Measurements from ENCODE around the gene WDR5. TPM values are rescaled to one million over a fixed set of nuclear protein-coding genes. Genes with fewer than 3 reads are reported as not detected.

The WDR5 gene
- total RNA-seq, 2 donors from 2014 or later = 53.8 to 57.2 TPM

DNA sequence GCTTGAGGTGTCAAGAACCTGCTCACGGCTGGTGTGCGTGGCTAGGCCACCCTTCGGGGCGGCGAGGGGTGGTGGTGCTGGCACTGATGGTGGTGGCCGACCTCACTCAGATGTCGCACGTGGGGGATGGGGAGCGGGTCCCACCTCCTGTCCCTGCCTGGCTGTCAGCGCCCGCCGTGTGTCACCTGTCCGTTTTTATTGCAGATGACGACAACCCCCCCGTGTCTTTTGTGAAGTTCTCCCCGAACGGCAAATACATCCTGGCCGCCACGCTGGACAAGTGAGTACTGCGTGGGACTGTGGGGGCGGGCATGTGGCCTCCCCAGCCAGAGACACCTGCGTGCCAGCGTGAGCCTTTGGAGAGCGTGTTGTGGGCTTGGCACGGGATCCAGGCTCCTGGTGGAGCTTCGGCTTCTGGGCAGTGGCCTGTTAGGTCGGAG is 18.4 kb downstream of the WDR5 start:
- Mint-ChIP-seq H3K9me3 (no peaks in the 10 kb centered on the region), H3K27me3 (ENCODE audit: insufficient read depth) (no peaks in the 10 kb centered on the region), H3K4me3 (no peak overlapping the region), H3K27ac (no peak overlapping the region), H3K4me1 (no peaks in the 10 kb centered on the region), H3K36me3 (ENCODE audit: low read depth) (peaks cover 64% of the 10 kb centered on the region)
- no peak overlapping the region for H3K9ac ChIP-seq (ENCODE audit: extremely low read depth, low read length, poor library complexity, severe bottlenecking)
- H3K9me3 ChIP-seq (ENCODE audit: control insufficient read depth, low read length) = no peaks in the 10 kb centered on the region
- H3K36me3 ChIP-seq (ENCODE audit: control insufficient read depth, insufficient read depth, low read length) = peaks cover 76% of the 10 kb centered on the region
- 95 to 98% methylated on average over 13 to 27 of the region's 27 CpGs for WGBS, 2 experiments (ENCODE audit: insufficient coverage in 1 of 2, insufficient read length in 1 of 2)
- no peaks in the 10 kb centered on the region for H3K27me3 ChIP-seq (ENCODE audit: control insufficient read depth, insufficient read depth, low read length, poor library complexity, severe bottlenecking)
- H3K27ac ChIP-seq (ENCODE audit: low read depth, low read length) = no peak overlapping the region
- TF ChIP-seq, protein P1, sequence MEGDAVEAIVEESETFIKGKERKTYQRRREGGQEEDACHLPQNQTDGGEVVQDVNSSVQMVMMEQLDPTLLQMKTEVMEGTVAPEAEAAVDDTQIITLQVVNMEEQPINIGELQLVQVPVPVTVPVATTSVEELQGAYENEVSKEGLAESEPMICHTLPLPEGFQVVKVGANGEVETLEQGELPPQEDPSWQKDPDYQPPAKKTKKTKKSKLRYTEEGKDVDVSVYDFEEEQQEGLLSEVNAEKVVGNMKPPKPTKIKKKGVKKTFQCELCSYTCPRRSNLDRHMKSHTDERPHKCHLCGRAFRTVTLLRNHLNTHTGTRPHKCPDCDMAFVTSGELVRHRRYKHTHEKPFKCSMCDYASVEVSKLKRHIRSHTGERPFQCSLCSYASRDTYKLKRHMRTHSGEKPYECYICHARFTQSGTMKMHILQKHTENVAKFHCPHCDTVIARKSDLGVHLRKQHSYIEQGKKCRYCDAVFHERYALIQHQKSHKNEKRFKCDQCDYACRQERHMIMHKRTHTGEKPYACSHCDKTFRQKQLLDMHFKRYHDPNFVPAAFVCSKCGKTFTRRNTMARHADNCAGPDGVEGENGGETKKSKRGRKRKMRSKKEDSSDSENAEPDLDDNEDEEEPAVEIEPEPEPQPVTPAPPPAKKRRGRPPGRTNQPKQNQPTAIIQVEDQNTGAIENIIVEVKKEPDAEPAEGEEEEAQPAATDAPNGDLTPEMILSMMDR (conservative IDR thresholded peaks at IDR 0.05) = no peak
- no peaks in the 10 kb centered on the region for H3K4me1 ChIP-seq (ENCODE audit: control insufficient read depth, insufficient read depth, low read length)
- no peak overlapping the region for H3K4me3 ChIP-seq (ENCODE audit: low read length)
- no peak for DNase-seq

DNA sequence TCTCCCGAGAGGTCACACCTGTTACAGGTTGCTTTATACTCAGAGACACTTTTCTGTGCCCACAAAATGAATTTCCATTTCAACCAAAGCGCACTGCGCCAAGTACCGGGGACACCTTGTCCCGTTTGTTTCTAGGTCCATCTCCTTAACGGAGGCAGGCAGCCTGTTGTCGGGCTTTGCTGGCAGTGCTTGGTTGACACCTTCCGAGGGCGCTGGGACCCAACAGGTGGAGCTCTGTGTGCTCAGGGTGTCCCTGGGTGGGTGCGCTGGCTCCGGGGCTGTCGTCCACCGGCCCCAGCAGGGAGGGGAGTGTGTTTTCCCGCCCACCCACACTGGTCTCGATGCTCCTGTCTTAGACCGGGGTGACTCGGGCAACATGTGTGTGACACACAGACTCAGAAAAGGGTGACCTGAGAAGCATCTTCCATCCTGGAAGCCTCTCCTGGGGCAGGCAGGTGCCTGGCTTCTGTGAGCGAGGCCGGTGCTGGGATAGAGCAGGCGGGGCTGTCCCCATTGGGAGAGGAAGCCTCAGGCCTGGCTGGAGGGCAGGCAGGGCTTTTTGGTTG is 20.0 kb downstream of the WDR5 start:
- H3K27ac Mint-ChIP-seq = no peak overlapping the region
- no peak overlapping the region for H3K4me3 Mint-ChIP-seq
- WGBS, 2 experiments (ENCODE audit: insufficient coverage in 1 of 2, insufficient read length in 1 of 2) = 95 to 97% methylated on average over 15 to 20 of the region's 20 CpGs
- no peak overlapping the region for H3K27ac ChIP-seq (ENCODE audit: low read depth, low read length)
- peaks cover 60% of the 10 kb centered on the region for H3K36me3 ChIP-seq (ENCODE audit: control insufficient read depth, insufficient read depth, low read length)
- peaks cover 62% of the 10 kb centered on the region for H3K36me3 Mint-ChIP-seq (ENCODE audit: low read depth)
- H3K27me3 ChIP-seq (ENCODE audit: control insufficient read depth, insufficient read depth, low read length, poor library complexity, severe bottlenecking) = no peaks in the 10 kb centered on the region
- no peak overlapping the region for H3K4me3 ChIP-seq (ENCODE audit: low read length)
- TF ChIP-seq, protein P1 (conservative IDR thresholded peaks at IDR 0.05) = no peak
- no peaks in the 10 kb centered on the region for H3K4me1 Mint-ChIP-seq
- no peak for DNase-seq
- no peak overlapping the region for H3K9ac ChIP-seq (ENCODE audit: extremely low read depth, low read length, poor library complexity, severe bottlenecking)
- H3K27me3 Mint-ChIP-seq (ENCODE audit: insufficient read depth) = no peaks in the 10 kb centered on the region
- H3K9me3 Mint-ChIP-seq = no peaks in the 10 kb centered on the region
- no peaks in the 10 kb centered on the region for H3K4me1 ChIP-seq (ENCODE audit: control insufficient read depth, insufficient read depth, low read length)
- no peaks in the 10 kb centered on the region for H3K9me3 ChIP-seq (ENCODE audit: control insufficient read depth, low read length)

DNA sequence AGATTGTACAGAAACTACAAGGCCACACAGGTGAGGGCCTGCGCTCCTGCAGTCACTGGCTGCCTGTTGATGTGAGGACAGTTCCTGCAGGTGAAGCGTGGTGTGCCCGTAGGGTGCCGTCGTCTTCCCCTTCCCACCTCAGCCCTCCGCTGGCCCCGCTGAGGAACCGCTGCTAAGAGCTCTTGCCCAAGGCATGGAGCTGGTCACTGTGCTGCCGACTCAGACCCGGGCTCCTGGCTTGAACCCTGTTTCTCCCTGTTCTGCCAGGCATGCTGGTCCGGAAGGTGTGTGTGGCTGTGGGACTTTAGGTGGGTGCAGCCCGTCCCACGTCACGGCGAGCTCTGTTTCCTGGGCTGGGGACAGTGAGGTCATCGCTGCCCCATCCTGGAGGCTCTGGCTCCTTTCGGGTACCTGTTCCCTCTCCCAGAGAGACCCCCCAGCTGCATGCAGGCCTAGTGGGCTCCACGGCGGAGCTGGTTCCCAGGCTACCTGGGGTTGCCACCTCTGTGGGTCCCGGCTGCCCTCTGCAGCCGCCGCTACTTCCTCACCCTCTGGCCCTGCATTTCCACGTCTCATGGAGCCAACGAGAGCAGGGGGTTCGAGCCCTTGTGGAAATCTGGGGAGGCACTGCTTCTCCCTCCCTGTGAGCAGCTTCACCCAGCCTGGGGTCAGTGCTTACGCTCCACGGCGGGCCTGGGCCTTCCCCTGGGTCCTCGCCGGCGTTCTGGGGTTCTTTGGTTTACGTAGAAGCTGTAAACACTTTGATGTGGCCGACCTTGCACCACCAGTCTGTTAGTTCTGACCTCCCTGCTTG is 20.9 kb downstream of the WDR5 start:
- Mint-ChIP-seq H3K9me3 (no peaks in the 10 kb centered on the region), H3K4me3 (no peak overlapping the region), H3K27ac (no peak overlapping the region), H3K27me3 (ENCODE audit: insufficient read depth) (no peaks in the 10 kb centered on the region), H3K36me3 (ENCODE audit: low read depth) (peaks cover 57% of the 10 kb centered on the region), H3K4me1 (no peaks in the 10 kb centered on the region)
- Histone ChIP-seq H3K36me3 (ENCODE audit: control insufficient read depth, insufficient read depth, low read length) (peaks cover 52% of the 10 kb centered on the region), H3K4me3 (ENCODE audit: low read length) (no peak overlapping the region), H3K27me3 (ENCODE audit: control insufficient read depth, insufficient read depth, low read length, poor library complexity, severe bottlenecking) (no peaks in the 10 kb centered on the region), H3K27ac (ENCODE audit: low read depth, low read length) (no peak overlapping the region), H3K4me1 (ENCODE audit: control insufficient read depth, insufficient read depth, low read length) (no peaks in the 10 kb centered on the region), H3K9me3 (ENCODE audit: control insufficient read depth, low read length) (no peaks in the 10 kb centered on the region), H3K9ac (ENCODE audit: extremely low read depth, low read length, poor library complexity, severe bottlenecking) (no peak overlapping the region)
- TF ChIP-seq, protein P1 (conservative IDR thresholded peaks at IDR 0.05) = no peak
- DNase-seq = peak; percentile 36
- WGBS, 2 experiments (ENCODE audit: insufficient coverage in 1 of 2, insufficient read length in 1 of 2) = 94 to 95% methylated on average over 23 to 33 of the region's 33 CpGs
